Trophoblast cell (in vitro differentiated cells and primary cell): ENCODE data around the gene ADAMTSL1.

Experiments
- DNase-seq, 2 donors: peaks; one replicate each; pipeline ENCODE4 v3.0.0-alpha.2; 2016
- H2AFZ ChIP-seq: 2 replicates; pipeline ENCODE4 v1.6.1; 2013; ENCODE audit warnings: low read length, moderate library complexity, mild to moderate bottlenecking; ENCODE audit not compliant: insufficient read depth, poor library complexity
- H2AK5ac ChIP-seq: 2 replicates; pipeline ENCODE4 v1.6.1; 2013; ENCODE audit warnings: mild to moderate bottlenecking, low read length
- H2BK120ac ChIP-seq: 2 replicates; pipeline ENCODE4 v1.6.1; 2013; ENCODE audit warnings: low read length, mild to moderate bottlenecking, moderate library complexity; ENCODE audit not compliant: insufficient read depth, poor library complexity
- H2BK12ac ChIP-seq: 2 replicates; pipeline ENCODE4 v1.6.1; 2013; ENCODE audit warnings: mild to moderate bottlenecking, low read length, moderate library complexity
- H2BK5ac ChIP-seq: 2 replicates; pipeline ENCODE4 v1.6.1; 2013; ENCODE audit warnings: low read length, low read depth, moderate library complexity, mild to moderate bottlenecking; ENCODE audit not compliant: poor library complexity
- H3K14ac ChIP-seq: 2 replicates; pipeline ENCODE4 v1.6.1; 2013; ENCODE audit warnings: mild to moderate bottlenecking, low read length
- H3K18ac ChIP-seq: 2 replicates; pipeline ENCODE4 v1.6.1; 2013; ENCODE audit warnings: mild to moderate bottlenecking, low read length
- H3K23ac ChIP-seq: 2 replicates; pipeline ENCODE4 v1.6.1; 2013; ENCODE audit warnings: low read length
- H3K27ac ChIP-seq: 2 replicates; pipeline ENCODE4 v1.5.1; 2013; ENCODE audit warnings: low read depth, mild to moderate bottlenecking, inconsistent platforms, low read length, moderate library complexity
- H3K27me3 ChIP-seq: 2 replicates; pipeline ENCODE4 v1.6.1; 2013; ENCODE audit warnings: inconsistent platforms, mild to moderate bottlenecking, low read length, moderate library complexity; ENCODE audit not compliant: insufficient read depth
- H3K36me3 ChIP-seq, 2 experiments: 1 replicate in 1 of 2; 2 replicates in 1 of 2; pipeline ENCODE4 v1.6.1; 2013; ENCODE audit warnings: low read length in 2 of 2, mild to moderate bottlenecking in 2 of 2, moderate library complexity in 1 of 2; ENCODE audit not compliant: insufficient read depth in 2 of 2, control insufficient read depth in 1 of 2
- H3K4ac ChIP-seq: 2 replicates; pipeline ENCODE4 v1.6.1; 2013; ENCODE audit warnings: low read depth, mild to moderate bottlenecking, low read length, moderate library complexity
- H3K4me1 ChIP-seq, 2 experiments: 1 replicate in 1 of 2; 2 replicates in 1 of 2; pipeline ENCODE4 v1.6.1; 2013; ENCODE audit warnings: low read length in 2 of 2, mild to moderate bottlenecking in 2 of 2, moderate library complexity in 1 of 2; ENCODE audit not compliant: insufficient read depth in 2 of 2, control insufficient read depth in 1 of 2
- H3K4me2 ChIP-seq: 2 replicates; pipeline ENCODE4 v1.6.1; 2013; ENCODE audit warnings: inconsistent platforms, mild to moderate bottlenecking, low read length, moderate library complexity
- H3K4me3 ChIP-seq: 2 replicates; pipeline ENCODE4 v1.5.1; 2013; ENCODE audit warnings: mild to moderate bottlenecking, low read depth, low read length, inconsistent platforms
- H3K79me1 ChIP-seq: one replicate; pipeline ENCODE4 v1.6.1; 2013; ENCODE audit warnings: low read length
- H3K79me2 ChIP-seq: 2 replicates; pipeline ENCODE4 v1.6.1; 2013; ENCODE audit warnings: low read length, mild to moderate bottlenecking; ENCODE audit not compliant: control insufficient read depth, insufficient read depth, poor library complexity
- H3K9ac ChIP-seq: 2 replicates; pipeline ENCODE4 v1.6.1; 2013; ENCODE audit warnings: mild to moderate bottlenecking, low read length
- H3K9me3 ChIP-seq: 2 replicates; pipeline ENCODE4 v1.6.1; 2013; ENCODE audit warnings: low read depth, mild to moderate bottlenecking, control low read depth, inconsistent platforms, low read length; ENCODE audit not compliant: insufficient read depth
- H4K12ac ChIP-seq: 2 replicates; pipeline ENCODE4 v1.6.1; 2013; ENCODE audit warnings: low read depth, mild to moderate bottlenecking, low read length, moderate library complexity
- H4K8ac ChIP-seq: 2 replicates; pipeline ENCODE4 v1.6.1; 2013; ENCODE audit warnings: low read depth, mild to moderate bottlenecking, low read length, moderate library complexity
- H4K91ac ChIP-seq: one replicate; pipeline ENCODE4 v1.6.1; 2013; ENCODE audit warnings: low read depth, mild to moderate bottlenecking, low read length, moderate library complexity
- WGBS: extraction: QIAGEN DNeasy Blood & Tissue Kit; methylation state at CpG from one replicate; pipeline ENCODE4 v1.1.7; 2013; ENCODE audit warnings: missing lambda C conversion rate; ENCODE audit not compliant: insufficient read length, insufficient coverage; ENCODE audit errors: extremely low coverage; 5-methylcytosine and 5-hydroxymethylcytosine counted together

The ADAMTSL1 gene

GRCh38 chr9:18636781-18637180, 162.8 kb downstream of the ADAMTSL1 start:
- Histone ChIP-seq H3K23ac (no peak overlapping the region), H3K36me3 (no peaks in the 10 kb centered on the region), H3K79me2 (no peaks in the 10 kb centered on the region), H3K27ac (no peak overlapping the region), H3K9me3 (no peaks in the 10 kb centered on the region), H3K4me3 (no peak overlapping the region), H2BK12ac (no peak overlapping the region), H3K18ac (no peak overlapping the region), H4K91ac (no peak overlapping the region), H2AFZ (no peak overlapping the region), H3K9ac (no peak overlapping the region), H3K4me2 (no peak overlapping the region), H2AK5ac (no peak overlapping the region), H3K14ac (no peak overlapping the region), H3K27me3 (no peaks in the 10 kb centered on the region), H2BK120ac (no peak overlapping the region), H3K79me1 (no peaks in the 10 kb centered on the region), H2BK5ac (no peak overlapping the region), H4K8ac (no peak overlapping the region), H3K4ac (no peak overlapping the region), H4K12ac (no peak overlapping the region), H3K4me1 (no peaks in the 10 kb centered on the region)
- no CpG with 5 or more reads among the region's 2 CpGs for WGBS
- DNase-seq = no peak

- H2AFZ ChIP-seq = no peak overlapping the region
- H3K4me3 ChIP-seq = no peak overlapping the region
- H4K12ac ChIP-seq = no peak overlapping the region
- no CpG with 5 or more reads among the region's 7 CpGs for WGBS
- H3K4me2 ChIP-seq = no peak overlapping the region
- no peak overlapping the region for H2BK5ac ChIP-seq
- H3K23ac ChIP-seq = no peak overlapping the region
- no peak overlapping the region for H4K91ac ChIP-seq
- no peaks in the 10 kb centered on the region for H3K9me3 ChIP-seq
- no peak overlapping the region for H3K14ac ChIP-seq
- no peak overlapping the region for H3K18ac ChIP-seq
- no peak overlapping the region for H2BK12ac ChIP-seq
- no peaks in the 10 kb centered on the region for H3K79me2 ChIP-seq
- H4K8ac ChIP-seq = no peak overlapping the region
- no peaks in the 10 kb centered on the region for H3K27me3 ChIP-seq
- no peak overlapping the region for H2AK5ac ChIP-seq
- no peaks in the 10 kb centered on the region for H3K4me1 ChIP-seq
- DNase-seq = peak in 1 of 2 donors; percentile 38
- H2BK120ac ChIP-seq = no peak overlapping the region
- no peaks in the 10 kb centered on the region for H3K36me3 ChIP-seq
- no peaks in the 10 kb centered on the region for H3K79me1 ChIP-seq
- H3K27ac ChIP-seq = no peak overlapping the region
- no peak overlapping the region for H3K4ac ChIP-seq
- H3K9ac ChIP-seq = no peak overlapping the region
These were observed 164.7 kb downstream of the ADAMTSL1 start for GRCh38 chr9:18638371-18639249.

GRCh38 chr9:18639911-18640310, 166.0 kb downstream of the ADAMTSL1 start:
- no peaks in the 10 kb centered on the region for H3K79me1 ChIP-seq

GRCh38 chr9:18658804-18659705, 185.1 kb downstream of the ADAMTSL1 start:
- Histone ChIP-seq H2AK5ac (no peak overlapping the region), H2BK5ac (no peak overlapping the region), H3K27ac (no peak overlapping the region), H4K91ac (no peak overlapping the region), H2BK12ac (no peak overlapping the region), H4K8ac (no peak overlapping the region), H3K79me1 (no peaks in the 10 kb centered on the region), H3K23ac (no peak overlapping the region), H3K4ac (no peak overlapping the region), H3K4me3 (no peak overlapping the region), H3K27me3 (no peaks in the 10 kb centered on the region), H3K9ac (no peak overlapping the region), H2AFZ (no peak overlapping the region), H3K9me3 (peaks cover 3% of the 10 kb centered on the region), H3K4me1 (no peaks in the 10 kb centered on the region), H3K4me2 (no peak overlapping the region), H2BK120ac (no peak overlapping the region), H4K12ac (no peak overlapping the region), H3K79me2 (no peaks in the 10 kb centered on the region), H3K36me3 (no peaks in the 10 kb centered on the region), H3K18ac (no peak overlapping the region), H3K14ac (no peak overlapping the region)
- DNase-seq = peak; percentile 11 to 82
- no CpG with 5 or more reads among the region's 5 CpGs for WGBS

More at GRCh38 chr9:18639911-18640310, 166.0 kb downstream of the ADAMTSL1 start:
- no peak overlapping the region for H2AFZ ChIP-seq
- no peak overlapping the region for H3K4me3 ChIP-seq
- H2BK5ac ChIP-seq = no peak overlapping the region
- no peak overlapping the region for H2BK120ac ChIP-seq
- no peak overlapping the region for H3K4ac ChIP-seq
- no peak overlapping the region for H3K9ac ChIP-seq
- no peak overlapping the region for H3K27ac ChIP-seq
- WGBS = no CpG with 5 or more reads among the region's 4 CpGs
- no peaks in the 10 kb centered on the region for H3K36me3 ChIP-seq
- DNase-seq = no peak
- no peak overlapping the region for H4K12ac ChIP-seq
- H3K79me2 ChIP-seq = no peaks in the 10 kb centered on the region
- H3K9me3 ChIP-seq = no peaks in the 10 kb centered on the region
- H3K18ac ChIP-seq = no peak overlapping the region
- no peak overlapping the region for H3K4me2 ChIP-seq
- H4K8ac ChIP-seq = no peak overlapping the region
- H3K23ac ChIP-seq = no peak overlapping the region
- no peak overlapping the region for H3K14ac ChIP-seq
- no peaks in the 10 kb centered on the region for H3K4me1 ChIP-seq
- H2BK12ac ChIP-seq = no peak overlapping the region
- H4K91ac ChIP-seq = no peak overlapping the region
- H3K27me3 ChIP-seq = no peaks in the 10 kb centered on the region
- H2AK5ac ChIP-seq = no peak overlapping the region
